ENCODE results near the gene GAA. TPM values are rescaled to one million over a fixed set of nuclear protein-coding genes. Genes with fewer than 3 reads are reported as not detected.

The GAA gene
- total RNA-seq, 1 donor from 2014 or later = 47.7 TPM

DNA sequence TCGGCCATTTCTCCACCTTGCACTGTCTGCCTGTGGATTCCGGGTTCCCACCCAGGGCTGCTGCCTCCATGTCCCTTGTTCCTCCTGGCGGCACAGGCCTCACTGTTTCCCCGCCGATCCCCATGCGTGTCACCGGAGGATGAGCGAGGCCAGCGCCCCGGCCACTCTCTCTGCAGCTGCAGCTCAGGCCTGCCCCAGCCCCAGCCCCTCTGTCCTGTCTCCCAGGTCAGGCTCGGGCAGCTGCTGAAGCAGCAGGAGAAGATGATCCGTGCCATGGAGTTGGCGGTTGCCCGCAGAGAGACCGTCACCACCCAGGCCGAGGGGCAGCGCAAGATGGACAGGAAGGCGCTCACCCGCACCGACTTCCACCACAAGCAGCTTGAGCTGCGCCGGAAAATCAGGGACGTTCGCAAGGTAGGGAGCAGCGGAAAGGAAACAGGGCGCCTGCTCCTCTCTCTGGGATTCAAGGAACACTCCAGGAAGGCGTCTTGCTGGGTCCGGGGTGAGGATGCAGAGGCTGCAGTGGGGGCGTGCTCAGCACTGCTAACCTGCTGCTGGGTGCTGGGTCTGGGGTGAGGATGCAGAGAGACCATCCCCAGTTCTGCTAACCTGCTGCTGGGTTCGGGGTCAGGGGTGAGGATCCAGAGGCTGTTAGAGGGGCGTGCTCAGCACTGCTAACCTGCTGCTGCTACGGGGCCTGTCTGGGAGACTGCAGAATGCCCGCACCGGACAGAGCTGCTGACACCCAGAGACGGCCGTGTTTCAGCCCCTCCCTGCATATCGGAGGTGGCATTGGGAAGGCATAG, 6.1 kb upstream of the GAA start:
- Histone ChIP-seq H4K20me1 (ENCODE audit: insufficient read depth, low read length) (no peaks in the 10 kb centered on the region), H3K79me2 (ENCODE audit: insufficient read depth, low read length) (no peaks in the 10 kb centered on the region), H3K36me3 (ENCODE audit: insufficient read depth, low read length) (no peaks in the 10 kb centered on the region), H3K27ac (ENCODE audit: low read depth, low read length) (no peak overlapping the region), H3K4me2 (ENCODE audit: low read length) (no peak overlapping the region), H3K9ac (ENCODE audit: low read length) (no peak overlapping the region), H3K27me3 (ENCODE audit: insufficient read depth, low read length) (no peaks in the 10 kb centered on the region), H2AFZ (ENCODE audit: low read depth, low read length) (no peak overlapping the region), H3K4me3 (ENCODE audit: insufficient read depth, low read depth, low read length) (no peak overlapping the region), H3K4me1 (ENCODE audit: insufficient read depth, low read length) (no peaks in the 10 kb centered on the region), H3K9me3 (ENCODE audit: insufficient read depth, low read depth, low read length) (no peaks in the 10 kb centered on the region)
- Mint-ChIP-seq H3K27ac (ENCODE audit: unreplicated experiment) (no peak overlapping the region), H3K4me3 (ENCODE audit: unreplicated experiment) (no peak overlapping the region), H3K4me1 (ENCODE audit: low read depth, unreplicated experiment) (no peaks in the 10 kb centered on the region), H3K27me3 (ENCODE audit: low read depth, unreplicated experiment) (peaks cover 18% of the 10 kb centered on the region), H3K36me3 (ENCODE audit: low read depth, unreplicated experiment) (no peaks in the 10 kb centered on the region), H3K9me3 (ENCODE audit: unreplicated experiment) (no peaks in the 10 kb centered on the region)
- TF ChIP-seq EZH2 (IDR thresholded peaks at IDR 0.05; ENCODE audit: insufficient read depth, low read length) = no peak
- TF ChIP-seq, protein P1, sequence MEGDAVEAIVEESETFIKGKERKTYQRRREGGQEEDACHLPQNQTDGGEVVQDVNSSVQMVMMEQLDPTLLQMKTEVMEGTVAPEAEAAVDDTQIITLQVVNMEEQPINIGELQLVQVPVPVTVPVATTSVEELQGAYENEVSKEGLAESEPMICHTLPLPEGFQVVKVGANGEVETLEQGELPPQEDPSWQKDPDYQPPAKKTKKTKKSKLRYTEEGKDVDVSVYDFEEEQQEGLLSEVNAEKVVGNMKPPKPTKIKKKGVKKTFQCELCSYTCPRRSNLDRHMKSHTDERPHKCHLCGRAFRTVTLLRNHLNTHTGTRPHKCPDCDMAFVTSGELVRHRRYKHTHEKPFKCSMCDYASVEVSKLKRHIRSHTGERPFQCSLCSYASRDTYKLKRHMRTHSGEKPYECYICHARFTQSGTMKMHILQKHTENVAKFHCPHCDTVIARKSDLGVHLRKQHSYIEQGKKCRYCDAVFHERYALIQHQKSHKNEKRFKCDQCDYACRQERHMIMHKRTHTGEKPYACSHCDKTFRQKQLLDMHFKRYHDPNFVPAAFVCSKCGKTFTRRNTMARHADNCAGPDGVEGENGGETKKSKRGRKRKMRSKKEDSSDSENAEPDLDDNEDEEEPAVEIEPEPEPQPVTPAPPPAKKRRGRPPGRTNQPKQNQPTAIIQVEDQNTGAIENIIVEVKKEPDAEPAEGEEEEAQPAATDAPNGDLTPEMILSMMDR (IDR thresholded peaks at IDR 0.05; ENCODE audit: insufficient read depth, low read depth, low read length) = no peak
- FAIRE-seq (no peak), DNase-seq (ENCODE audit: low read depth) (no peak)

DNA sequence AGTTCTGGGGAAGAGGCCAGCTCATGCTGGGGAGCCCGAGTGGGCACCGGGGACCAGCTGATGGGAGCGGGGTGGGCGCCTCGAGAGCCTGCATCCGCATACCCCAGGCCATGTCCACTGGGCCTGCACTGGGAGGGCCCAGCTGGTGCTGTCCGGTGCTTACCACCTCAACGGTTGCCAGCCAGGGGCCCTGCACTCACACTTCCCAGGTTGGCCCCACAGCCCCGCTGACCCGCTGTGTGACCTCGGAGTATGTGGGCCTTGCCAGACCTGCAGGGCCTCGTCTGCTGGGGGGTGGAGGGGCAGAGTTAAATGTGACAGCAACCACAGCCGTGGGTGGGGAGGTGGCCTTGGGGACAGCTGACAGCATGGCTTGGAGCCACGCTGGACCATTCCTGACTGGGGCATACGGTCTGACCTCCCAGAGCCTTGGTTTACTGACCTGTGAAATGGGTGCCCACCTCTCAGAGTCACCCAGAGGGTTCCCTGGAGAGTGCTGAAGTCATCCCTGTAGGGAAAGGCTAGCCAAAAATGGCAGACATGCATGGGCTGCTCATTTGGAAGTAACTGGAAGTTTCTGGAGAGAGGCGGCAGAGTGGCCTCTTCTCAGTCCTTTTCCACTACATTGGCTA, 5.4 kb upstream of the GAA start:
- Histone ChIP-seq H3K36me3 (ENCODE audit: insufficient read depth, low read length) (no peaks in the 10 kb centered on the region), H3K27me3 (ENCODE audit: insufficient read depth, low read length) (no peaks in the 10 kb centered on the region), H3K79me2 (ENCODE audit: insufficient read depth, low read length) (no peaks in the 10 kb centered on the region), H3K9me3 (ENCODE audit: insufficient read depth, low read depth, low read length) (no peaks in the 10 kb centered on the region), H3K27ac (ENCODE audit: low read depth, low read length) (no peak overlapping the region), H2AFZ (ENCODE audit: low read depth, low read length) (no peak overlapping the region), H3K9ac (ENCODE audit: low read length) (no peak overlapping the region), H3K4me1 (ENCODE audit: insufficient read depth, low read length) (peaks cover 5% of the 10 kb centered on the region), H3K4me2 (ENCODE audit: low read length) (no peak overlapping the region), H4K20me1 (ENCODE audit: insufficient read depth, low read length) (no peaks in the 10 kb centered on the region), H3K4me3 (ENCODE audit: insufficient read depth, low read depth, low read length) (no peak overlapping the region)
- no peaks in the 10 kb centered on the region for H3K36me3 Mint-ChIP-seq (ENCODE audit: low read depth, unreplicated experiment)
- FAIRE-seq (no peak), DNase-seq (ENCODE audit: low read depth) (no peak)
- H3K27ac Mint-ChIP-seq (ENCODE audit: unreplicated experiment) = no peak overlapping the region
- TF ChIP-seq, protein P1 (IDR thresholded peaks at IDR 0.05; ENCODE audit: insufficient read depth, low read depth, low read length) = no peak
- no peak for TF ChIP-seq EZH2 (IDR thresholded peaks at IDR 0.05; ENCODE audit: insufficient read depth, low read length)
- no peaks in the 10 kb centered on the region for H3K9me3 Mint-ChIP-seq (ENCODE audit: unreplicated experiment)
- H3K4me1 Mint-ChIP-seq (ENCODE audit: low read depth, unreplicated experiment) = no peaks in the 10 kb centered on the region
- peaks cover 18% of the 10 kb centered on the region for H3K27me3 Mint-ChIP-seq (ENCODE audit: low read depth, unreplicated experiment)
- no peak overlapping the region for H3K4me3 Mint-ChIP-seq (ENCODE audit: unreplicated experiment)
